GM19372 (cell line): ENCODE measurements around the gene ATP13A4.

Source experiments
- ATAC-seq: cut with Tn5 transposase; IDR thresholded peaks from one replicate; pipeline ENCODE4 v1.9.1; 2021; ENCODE audit warnings: mild to moderate bottlenecking, low read depth, moderate library complexity; ENCODE audit not compliant: unreplicated experiment

Gene ATP13A4, protein sequence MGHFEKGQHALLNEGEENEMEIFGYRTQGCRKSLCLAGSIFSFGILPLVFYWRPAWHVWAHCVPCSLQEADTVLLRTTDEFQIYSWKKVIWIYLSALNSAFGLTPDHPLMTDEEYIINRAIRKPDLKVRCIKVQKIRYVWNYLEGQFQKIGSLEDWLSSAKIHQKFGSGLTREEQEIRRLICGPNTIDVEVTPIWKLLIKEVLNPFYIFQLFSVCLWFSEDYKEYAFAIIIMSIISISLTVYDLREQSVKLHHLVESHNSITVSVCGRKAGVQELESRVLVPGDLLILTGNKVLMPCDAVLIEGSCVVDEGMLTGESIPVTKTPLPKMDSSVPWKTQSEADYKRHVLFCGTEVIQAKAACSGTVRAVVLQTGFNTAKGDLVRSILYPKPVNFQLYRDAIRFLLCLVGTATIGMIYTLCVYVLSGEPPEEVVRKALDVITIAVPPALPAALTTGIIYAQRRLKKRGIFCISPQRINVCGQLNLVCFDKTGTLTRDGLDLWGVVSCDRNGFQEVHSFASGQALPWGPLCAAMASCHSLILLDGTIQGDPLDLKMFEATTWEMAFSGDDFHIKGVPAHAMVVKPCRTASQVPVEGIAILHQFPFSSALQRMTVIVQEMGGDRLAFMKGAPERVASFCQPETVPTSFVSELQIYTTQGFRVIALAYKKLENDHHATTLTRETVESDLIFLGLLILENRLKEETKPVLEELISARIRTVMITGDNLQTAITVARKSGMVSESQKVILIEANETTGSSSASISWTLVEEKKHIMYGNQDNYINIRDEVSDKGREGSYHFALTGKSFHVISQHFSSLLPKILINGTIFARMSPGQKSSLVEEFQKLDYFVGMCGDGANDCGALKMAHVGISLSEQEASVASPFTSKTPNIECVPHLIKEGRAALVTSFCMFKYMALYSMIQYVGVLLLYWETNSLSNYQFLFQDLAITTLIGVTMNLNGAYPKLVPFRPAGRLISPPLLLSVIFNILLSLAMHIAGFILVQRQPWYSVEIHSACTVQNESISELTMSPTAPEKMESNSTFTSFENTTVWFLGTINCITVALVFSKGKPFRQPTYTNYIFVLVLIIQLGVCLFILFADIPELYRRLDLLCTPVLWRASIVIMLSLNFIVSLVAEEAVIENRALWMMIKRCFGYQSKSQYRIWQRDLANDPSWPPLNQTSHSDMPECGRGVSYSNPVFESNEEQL

GRCh38 chr3:193554811-193555210 is at the start of gene ATP13A4:
TSS of gene ATP13A4 (minus strand) at chr3:193554895. CDS start at chr3:193554799, 96 bp downstream.
- no peak for ATAC-seq

GRCh38 chr3:193599393-193599792 is 44.7 kb upstream of the ATP13A4 start:
- ATAC-seq: no peak

DNA sequence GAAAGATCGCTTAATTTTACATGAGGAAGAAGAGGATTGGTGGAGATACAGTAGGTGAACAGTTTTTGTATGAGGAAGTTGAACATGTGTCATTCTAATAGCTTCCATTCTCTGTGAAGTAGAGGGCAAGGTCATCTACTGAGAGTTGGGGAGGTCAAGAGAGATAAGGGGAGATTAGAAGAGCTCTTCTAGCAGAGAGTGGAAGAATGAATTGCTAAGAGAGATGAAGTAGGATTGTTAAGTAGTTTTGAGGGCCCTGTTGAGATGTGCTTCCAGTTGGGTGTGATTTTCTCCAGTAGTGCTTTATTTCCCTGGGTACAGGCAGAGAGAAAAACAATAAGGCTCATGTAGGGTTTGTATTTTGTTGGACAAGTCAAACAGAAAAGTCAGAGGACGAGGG is 43.5 kb upstream of the ATP13A4 start:
- no peak for ATAC-seq

DNA sequence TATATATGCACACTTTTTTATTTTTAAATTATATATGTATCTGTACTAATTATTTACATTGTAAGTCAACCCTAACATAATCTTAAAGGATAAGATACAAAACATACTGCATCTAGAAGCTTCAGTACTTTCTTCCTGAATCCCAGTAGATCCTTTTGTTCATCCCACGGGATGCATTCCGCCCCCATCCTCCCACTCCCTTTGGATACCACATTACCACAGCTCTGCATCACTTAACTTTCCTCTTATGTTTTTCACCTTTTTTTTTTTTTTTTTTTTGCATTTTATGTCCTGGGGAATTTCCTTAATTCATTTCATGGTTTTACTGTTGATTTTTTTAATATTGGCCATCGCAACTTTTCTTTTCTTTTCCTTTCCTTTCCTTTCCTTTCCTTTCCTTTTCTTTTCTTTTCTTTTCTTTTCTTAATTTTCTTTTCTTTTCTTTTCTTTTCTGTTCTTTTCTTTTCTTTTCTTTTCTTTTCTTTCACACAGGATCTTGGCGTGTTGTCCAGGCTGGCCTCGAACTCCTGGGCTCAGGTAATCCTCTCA is 41.3 kb upstream of the ATP13A4 start:
- no peak for ATAC-seq

GRCh38 chr3:193594946-193595689 is 40.4 kb upstream of the ATP13A4 start:
- ATAC-seq: no peak

- peak; percentile 5 for ATAC-seq
These were observed 39.0 kb upstream of the ATP13A4 start for GRCh38 chr3:193593668-193594030.

DNA sequence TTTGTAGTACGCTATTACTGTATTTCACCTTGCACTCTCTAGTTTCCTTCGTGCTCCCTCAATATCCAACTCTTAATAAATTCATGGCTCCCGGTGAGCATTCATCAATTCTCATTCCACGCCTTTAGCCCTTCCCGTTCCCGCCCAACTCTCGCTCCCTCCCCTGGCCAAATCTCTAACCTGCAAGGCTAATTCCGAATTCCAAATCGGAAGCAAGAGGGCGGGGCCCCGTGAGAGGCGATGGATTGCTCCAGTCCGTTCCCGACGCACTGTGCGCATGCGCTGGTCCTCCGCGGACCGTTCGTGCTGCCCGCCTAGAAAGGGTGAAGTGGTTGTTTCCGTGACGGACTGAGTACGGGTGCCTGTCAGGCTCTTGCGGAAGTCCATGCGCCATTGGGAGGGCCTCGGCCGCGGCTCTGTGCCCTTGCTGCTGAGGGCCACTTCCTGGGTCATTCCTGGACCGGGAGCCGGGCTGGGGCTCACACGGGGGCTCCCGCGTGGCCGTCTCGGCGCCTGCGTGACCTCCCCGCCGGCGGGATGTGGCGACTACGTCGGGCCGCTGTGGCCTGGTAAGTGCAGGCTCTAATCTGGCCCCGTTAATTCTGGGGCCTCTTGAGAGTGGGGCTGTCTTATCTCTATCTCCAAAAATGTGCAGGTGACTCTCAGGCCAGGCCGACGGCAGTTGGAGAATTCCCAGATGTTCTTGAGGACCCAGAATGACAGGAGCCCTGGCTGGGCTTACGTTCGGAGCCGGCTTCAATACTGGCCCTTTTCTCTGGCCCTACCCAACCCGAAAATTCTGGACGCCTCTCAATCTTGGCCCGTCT is 38.4 kb upstream of the ATP13A4 start, which contains the start of gene OPA1:
OPA1 (plus strand) TSS at position 368 of the 827 bp plus-strand sequence; CDS start at position 538, 170 bp downstream.
- peak; percentile 97 for ATAC-seq

DNA sequence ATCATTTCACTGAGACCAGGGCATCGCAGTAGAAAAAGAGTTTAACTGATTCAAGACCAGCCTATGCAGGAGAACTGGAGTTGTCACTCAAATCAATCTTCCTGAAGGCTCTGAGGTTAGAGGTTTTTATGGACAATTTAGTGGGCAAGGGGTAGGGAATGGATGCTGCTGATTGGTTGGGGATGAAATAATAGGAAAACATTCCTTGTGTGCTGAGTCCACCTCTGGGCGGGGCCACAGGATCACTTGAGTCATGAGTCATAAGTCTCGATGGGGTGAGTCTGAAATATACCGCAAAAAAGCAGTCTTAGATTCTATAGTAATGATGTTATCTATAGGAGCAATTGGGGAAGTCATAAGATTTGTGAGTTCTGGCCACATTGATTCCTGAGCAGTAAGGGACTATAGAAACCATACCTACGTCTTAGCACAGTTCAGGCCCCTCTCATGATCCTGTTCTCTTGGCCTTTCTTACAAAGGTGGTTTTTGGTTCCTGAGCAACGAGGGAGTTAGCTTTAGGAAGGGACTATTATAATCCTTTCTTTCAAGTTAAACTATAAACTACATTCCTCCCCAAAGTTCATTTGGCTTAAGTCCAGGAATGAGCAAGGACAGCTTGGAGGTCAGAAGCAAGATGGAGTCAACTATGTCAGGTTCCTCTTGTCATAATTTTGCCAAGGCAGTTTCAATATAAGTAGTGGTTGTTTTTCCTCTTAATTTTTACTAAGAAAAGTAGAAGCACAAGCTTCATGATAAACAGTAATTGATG is 35.6 kb upstream of the ATP13A4 start:
- no peak for ATAC-seq

DNA sequence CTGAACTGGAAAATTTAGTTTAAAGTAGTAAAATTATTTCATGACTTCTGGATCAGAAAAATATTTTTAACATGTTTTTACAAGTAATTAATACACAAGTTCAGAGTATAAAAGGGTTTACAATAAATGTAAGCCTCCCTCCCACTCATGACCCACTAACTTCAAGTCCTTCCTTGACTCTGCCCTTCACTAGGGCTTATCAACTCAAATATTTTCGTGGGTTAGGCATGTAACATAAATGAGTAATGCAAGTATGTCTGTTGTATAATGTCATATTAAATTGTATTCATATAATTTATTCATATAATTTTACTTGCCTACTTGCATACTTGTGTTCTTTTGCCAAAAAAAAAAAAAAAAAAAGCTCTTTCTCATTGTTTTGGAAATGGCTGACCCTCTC is 34.9 kb upstream of the ATP13A4 start:
- no peak for ATAC-seq

DNA sequence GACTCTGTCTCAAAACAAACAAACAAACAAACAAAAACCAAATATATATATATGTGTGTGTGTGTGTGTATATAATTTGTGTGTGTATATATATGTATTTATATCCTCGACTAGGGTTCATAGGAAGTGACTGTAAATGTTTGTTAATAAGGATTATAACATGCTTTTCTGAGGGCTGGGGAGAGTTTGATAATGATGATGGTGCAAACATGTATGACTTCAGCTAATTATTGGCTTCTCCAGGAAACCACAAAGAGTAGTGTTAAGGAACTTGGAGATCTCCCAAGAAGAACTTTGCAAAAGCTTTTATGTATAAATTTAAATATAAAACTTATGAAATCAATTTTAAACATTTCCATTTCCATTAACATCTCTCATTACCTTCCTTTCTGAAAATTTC is 34.4 kb upstream of the ATP13A4 start:
- ATAC-seq: no peak

DNA sequence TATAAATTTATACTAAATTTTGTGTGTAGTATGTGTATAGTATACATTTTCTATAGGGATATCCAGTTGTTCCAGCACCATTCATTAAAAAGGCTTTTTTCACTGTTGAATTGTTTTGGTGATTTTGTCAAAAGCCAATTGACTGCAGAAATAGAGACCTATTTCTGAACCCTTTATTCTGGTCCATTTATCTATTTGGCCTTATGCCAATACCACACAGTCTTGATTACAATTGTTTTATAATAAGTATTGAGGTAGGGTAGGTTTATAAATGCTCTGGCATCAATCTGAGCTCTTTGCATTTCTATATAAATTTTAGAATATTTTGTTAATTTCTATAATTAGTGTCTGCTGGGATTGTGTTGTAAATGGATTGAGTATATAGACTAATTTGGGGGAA is 31.8 kb upstream of the ATP13A4 start:
- no peak for ATAC-seq

DNA sequence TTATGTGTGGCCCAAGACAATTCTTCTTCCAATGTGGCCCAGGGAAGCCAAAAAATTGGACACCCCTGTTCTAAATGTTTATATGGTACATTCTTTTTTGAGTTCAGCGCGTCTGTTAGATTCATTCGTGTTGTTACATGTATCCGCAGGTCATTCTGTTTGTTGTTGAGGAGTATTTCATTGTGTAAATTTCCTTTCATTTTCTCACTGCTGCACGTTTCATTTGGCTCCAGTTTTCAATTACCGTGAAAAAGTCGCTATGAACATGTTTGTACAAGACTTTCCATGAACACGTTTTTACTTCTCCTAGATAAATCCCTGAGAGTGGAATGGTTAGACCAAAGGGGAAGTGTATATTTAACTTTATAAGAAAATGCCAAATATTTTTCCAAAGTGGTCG is 30.8 kb upstream of the ATP13A4 start:
- ATAC-seq: no peak

GRCh38 chr3:193574488-193575070 is 19.9 kb upstream of the ATP13A4 start:
- ATAC-seq: no peak

- ATAC-seq: no peak
These were observed 18.9 kb upstream of the ATP13A4 start for GRCh38 chr3:193573403-193574191.

DNA sequence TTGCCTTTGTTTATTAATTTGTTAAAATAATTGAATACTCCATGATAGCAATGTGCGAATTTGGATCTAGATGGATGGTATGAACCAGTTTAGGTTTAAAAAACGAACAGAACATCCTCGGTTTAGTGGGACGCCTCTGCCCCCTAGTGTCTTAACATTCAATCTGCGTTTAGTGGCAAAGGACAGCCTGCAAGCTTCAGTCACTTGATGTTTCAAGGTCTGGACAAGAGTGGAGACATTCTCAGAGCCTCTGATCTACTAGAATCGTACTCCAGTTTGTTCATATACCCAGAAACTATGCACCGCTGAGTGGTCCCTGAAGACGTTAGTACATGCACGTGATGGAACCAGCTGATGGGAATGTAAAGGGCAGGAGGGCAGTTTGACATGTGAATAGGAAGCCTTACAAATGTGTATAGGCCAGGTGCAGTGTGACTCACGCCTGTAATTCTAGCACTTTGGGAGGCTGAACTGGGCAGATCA is 17.8 kb upstream of the ATP13A4 start:
- peak; percentile 87 for ATAC-seq

GRCh38 chr3:193569119-193569518 is 14.4 kb upstream of the ATP13A4 start:
- no peak for ATAC-seq

- no peak for ATAC-seq
These were observed 9.3 kb upstream of the ATP13A4 start for GRCh38 chr3:193564012-193564411.
